ENCODE results near the gene TRAK1.

TRAK1 gene

GRCh38 chr3:42163622-42164244 is 72.6 kb downstream of the TRAK1 start:
- TF ChIP-seq POLR2AphosphoS5 (IDR thresholded peaks at IDR 0.05; ENCODE audit: low read depth), result no peak
- TF ChIP-seq SPI1 (IDR thresholded peaks at IDR 0.05; ENCODE audit: borderline replicate concordance, low read depth), result no peak
- no peak for TF ChIP-seq GABPA (IDR thresholded peaks at IDR 0.05; ENCODE audit: low read depth)
- TF ChIP-seq REST (IDR thresholded peaks at IDR 0.05; ENCODE audit: insufficient replicate concordance, low read depth), result no peak
- TF ChIP-seq CTCF (IDR thresholded peaks at IDR 0.05; ENCODE audit: insufficient read depth, low read length), result no peak
- no peak for DNase-seq (ENCODE audit: low read depth in 1 of 2, low spot score in 1 of 2)
- no peak overlapping the region for H3K27ac ChIP-seq (replicated peaks)
- H3K27me3 ChIP-seq (ENCODE audit: insufficient read depth, poor library complexity, severe bottlenecking), result no peaks in the 10 kb centered on the region
- H3K4me3 ChIP-seq (replicated peaks; ENCODE audit: insufficient read depth, low read length), result no peak overlapping the region

GRCh38 chr3:42164656-42165055 is 73.5 kb downstream of the TRAK1 start:
- TF ChIP-seq SPI1 (IDR thresholded peaks at IDR 0.05; ENCODE audit: borderline replicate concordance, low read depth) (peak; percentile 34; the same call in 1 of the 2 replicates), CTCF (IDR thresholded peaks at IDR 0.05; ENCODE audit: insufficient read depth, low read length) (no peak), POLR2AphosphoS5 (IDR thresholded peaks at IDR 0.05; ENCODE audit: low read depth) (no peak), REST (IDR thresholded peaks at IDR 0.05; ENCODE audit: insufficient replicate concordance, low read depth) (no peak), GABPA (IDR thresholded peaks at IDR 0.05; ENCODE audit: low read depth) (no peak)
- Histone ChIP-seq H3K27ac (replicated peaks) (no peak overlapping the region), H3K4me3 (replicated peaks; ENCODE audit: insufficient read depth, low read length) (no peak overlapping the region), H3K27me3 (ENCODE audit: insufficient read depth, poor library complexity, severe bottlenecking) (no peaks in the 10 kb centered on the region)
- DNase-seq (ENCODE audit: low read depth in 1 of 2, low spot score in 1 of 2), result peak in 1 of 2 experiments; percentile 47

- no peaks in the 10 kb centered on the region for H3K27me3 ChIP-seq (ENCODE audit: insufficient read depth, poor library complexity, severe bottlenecking)
- no peak for DNase-seq (ENCODE audit: low read depth in 1 of 2, low spot score in 1 of 2)
- H3K4me3 ChIP-seq (replicated peaks; ENCODE audit: insufficient read depth, low read length), result no peak overlapping the region
- TF ChIP-seq POLR2AphosphoS5 (IDR thresholded peaks at IDR 0.05; ENCODE audit: low read depth) (no peak), REST (IDR thresholded peaks at IDR 0.05; ENCODE audit: insufficient replicate concordance, low read depth) (no peak), CTCF (IDR thresholded peaks at IDR 0.05; ENCODE audit: insufficient read depth, low read length) (no peak), GABPA (IDR thresholded peaks at IDR 0.05; ENCODE audit: low read depth) (no peak), SPI1 (IDR thresholded peaks at IDR 0.05; ENCODE audit: borderline replicate concordance, low read depth) (no peak)
- H3K27ac ChIP-seq (replicated peaks), result no peak overlapping the region
Measured at GRCh38 chr3:42165211-42165610, 74.1 kb downstream of the TRAK1 start.
